ENCODE measurements around the gene BCCIP.

The BCCIP gene

GRCh38 chr10:125797994-125798662, 25.2 kb upstream of the BCCIP start:
- no peak for DNase-seq

DNA sequence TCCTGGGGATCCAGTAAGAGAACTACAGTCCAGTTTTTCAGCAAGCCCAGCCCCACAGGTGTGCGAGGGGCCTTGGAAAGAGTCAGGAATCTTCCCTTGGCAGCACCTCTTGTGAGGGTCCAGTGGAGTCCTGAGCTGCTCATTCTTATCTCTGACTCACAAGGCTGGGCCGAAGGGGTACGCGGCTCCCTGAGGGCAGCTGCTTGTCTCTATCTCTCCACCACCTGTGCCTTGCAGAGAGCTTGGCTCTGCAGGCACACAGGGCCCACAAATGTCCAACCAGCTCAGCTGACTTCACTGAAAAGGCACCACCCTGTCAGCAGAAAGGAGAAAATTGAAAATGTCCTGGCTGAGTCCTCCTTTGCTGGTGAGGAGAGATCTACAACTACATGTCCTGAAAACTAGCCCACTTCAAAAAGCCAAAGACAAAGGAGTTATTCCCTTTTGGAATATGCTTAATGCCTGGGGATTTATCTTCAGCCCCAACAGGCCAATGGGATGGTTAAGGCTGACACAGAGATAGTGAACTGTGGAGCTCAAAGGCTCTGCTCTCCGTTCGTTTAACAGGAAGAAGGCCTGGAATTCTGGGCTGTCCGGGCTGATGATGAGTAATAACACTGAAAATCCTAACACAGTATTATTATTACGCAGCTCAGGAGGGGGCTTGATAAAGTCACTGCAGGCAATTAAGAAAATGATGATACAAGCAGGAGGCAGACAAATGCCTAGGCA, 23.7 kb upstream of the BCCIP start:
- no peak for DNase-seq

GRCh38 chr10:125801574-125801973, 21.8 kb upstream of the BCCIP start:
- no peak for DNase-seq

- DNase-seq: no peak
Measured at GRCh38 chr10:125802131-125802530, 21.2 kb upstream of the BCCIP start.

DNA sequence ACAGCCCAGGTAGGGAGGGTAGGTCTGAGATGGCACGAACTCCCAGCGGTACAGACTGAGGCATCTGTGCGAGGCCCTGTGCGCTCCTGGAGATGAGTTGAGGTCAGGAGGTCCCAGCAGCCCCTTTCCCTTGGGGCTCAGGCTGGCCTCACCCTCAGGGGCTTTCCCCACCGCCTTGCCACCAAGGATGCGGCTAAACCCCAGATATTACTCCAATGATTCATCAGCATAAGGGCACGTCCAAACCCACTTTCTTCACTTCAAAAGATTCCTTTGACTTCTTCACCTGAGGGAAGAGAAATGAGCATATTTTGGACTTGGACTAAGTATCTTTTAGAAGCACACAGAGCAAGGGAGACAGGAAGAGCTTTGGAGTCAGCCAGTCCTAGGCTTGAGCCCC, 20.6 kb upstream of the BCCIP start:
- no peak for DNase-seq

DNA sequence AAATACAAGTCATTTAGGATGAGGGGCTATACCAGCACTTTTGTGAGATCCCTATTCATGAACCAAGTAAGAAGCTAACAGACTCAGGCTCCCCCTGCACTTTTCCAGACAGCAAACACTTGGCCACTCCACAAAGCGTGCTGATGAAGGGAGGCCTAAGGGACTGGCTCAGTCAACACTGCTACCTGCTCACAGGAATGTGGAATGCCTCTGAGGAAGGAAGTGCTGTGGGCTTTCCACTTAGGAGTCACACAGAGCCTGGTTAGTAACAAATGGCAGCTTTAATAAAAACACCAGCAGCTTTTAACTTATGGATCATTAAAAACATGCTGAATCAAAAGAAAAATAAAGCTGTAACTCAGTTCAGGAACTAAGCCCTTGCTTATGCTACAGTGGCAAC, 15.3 kb upstream of the BCCIP start:
- no peak for DNase-seq

- no peak for DNase-seq
Measured at GRCh38 chr10:125811251-125811650, 12.1 kb upstream of the BCCIP start.

DNA sequence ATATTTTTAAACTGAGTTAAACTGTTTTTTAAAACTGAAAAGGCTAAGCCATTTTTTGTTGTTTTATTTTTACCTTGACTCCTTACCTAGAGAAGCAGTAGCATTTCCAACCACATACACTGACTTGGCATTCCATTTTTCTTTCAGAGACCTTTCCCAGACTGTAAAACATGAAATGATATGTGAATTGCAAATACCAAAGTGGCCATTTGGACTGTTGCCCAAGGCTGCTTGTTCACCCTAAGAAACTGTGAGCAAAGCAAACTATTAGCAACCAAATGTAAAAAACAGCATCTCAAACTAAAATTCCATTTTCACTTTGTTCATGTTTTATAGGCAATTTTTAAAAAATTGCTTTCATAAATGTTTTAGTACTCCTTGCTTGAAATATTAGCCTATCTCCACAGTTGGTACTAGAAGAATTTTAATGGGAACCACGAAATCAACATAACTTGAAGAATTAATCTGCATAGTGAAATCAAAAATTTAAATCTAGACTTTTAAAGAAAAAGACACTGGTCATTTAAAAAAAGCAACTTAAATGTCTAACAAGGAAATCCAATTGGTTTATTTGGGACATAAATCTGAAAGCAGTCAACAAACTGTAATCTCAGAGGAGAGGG, 11.1 kb upstream of the BCCIP start:
- no peak for DNase-seq

GRCh38 chr10:125815764-125816163, 7.6 kb upstream of the BCCIP start:
- no peak for DNase-seq

GRCh38 chr10:125816548-125816947, 6.8 kb upstream of the BCCIP start:
- no peak for DNase-seq

GRCh38 chr10:125817337-125817946, 5.9 kb upstream of the BCCIP start:
- no peak for DNase-seq

DNA sequence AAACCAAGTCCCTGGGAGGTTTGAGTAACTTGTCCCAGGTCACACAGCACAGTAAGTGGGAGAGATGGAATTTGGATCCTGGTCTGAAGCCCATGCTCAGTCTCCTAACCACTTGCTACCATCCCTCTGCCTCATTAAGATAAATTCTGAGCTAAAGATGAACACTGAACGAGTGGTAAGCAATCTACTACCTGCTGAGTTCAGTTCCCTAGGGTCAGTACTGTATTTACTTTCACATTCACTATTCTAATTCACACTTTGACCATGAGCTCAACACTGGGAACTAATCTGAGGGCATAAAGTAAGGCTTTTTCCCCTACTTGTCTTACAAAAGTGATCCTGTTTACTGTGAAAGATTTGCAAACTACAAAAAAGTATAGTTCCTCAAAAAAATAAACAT, 2.6 kb upstream of the BCCIP start:
- DNase-seq: no peak

DNA sequence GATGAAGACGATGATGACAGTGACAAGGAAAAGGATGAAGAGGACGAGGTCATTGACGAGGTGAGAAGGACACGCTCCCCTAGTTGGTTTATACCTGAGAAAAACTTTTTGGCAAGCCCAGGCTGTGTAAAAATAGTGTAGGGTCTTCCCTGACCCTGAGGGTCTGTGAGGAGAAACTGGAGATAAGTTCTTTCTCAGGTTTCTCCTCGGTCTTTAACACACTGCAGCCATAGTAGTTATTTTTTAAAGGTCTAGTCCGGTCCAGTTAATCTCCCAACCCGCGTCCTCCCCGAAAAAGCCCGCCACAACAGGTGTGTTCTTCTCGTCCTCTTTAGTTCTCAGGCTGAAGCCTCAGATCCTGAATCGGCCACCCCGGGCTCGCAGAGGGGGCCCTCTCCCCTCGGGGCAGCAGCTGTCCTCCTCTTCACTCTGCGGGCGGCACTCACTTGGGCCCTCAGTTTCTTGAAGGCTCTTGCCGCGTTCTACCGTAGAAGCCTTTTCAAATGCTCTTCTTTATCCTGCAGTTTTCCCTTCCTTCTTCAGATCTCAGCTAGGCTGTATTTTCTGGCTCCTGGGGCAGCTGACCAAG, 411 bp downstream of the BCCIP start:
- no peak for DNase-seq

- DNase-seq: no peak
Measured at GRCh38 chr10:125824736-125825135, 1.4 kb downstream of the BCCIP start.

GRCh38 chr10:125827133-125827532, 3.8 kb downstream of the BCCIP start:
- no peak for DNase-seq

DNA sequence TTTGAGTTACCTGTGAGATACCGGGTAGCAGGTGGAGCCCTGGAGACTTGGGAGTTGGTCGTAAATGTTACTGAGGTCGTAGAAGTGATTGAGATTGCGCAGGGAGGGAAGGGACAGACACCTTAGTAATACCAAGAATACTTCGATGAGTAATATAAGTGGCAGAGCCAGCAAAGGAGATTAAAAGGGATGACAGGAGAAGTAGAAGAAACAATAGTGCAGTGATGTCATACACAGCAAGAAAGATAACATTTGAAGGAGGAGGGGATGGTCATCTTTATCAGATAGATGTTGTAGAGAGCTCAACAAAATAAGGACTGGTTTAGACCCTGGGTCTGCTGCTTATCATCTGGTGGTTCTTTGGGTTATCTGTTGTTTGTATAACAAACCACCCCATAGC, 5.0 kb downstream of the BCCIP start:
- no peak for DNase-seq

- DNase-seq: no peak
Measured at GRCh38 chr10:125836746-125837145, 13.4 kb downstream of the BCCIP start.

DNA sequence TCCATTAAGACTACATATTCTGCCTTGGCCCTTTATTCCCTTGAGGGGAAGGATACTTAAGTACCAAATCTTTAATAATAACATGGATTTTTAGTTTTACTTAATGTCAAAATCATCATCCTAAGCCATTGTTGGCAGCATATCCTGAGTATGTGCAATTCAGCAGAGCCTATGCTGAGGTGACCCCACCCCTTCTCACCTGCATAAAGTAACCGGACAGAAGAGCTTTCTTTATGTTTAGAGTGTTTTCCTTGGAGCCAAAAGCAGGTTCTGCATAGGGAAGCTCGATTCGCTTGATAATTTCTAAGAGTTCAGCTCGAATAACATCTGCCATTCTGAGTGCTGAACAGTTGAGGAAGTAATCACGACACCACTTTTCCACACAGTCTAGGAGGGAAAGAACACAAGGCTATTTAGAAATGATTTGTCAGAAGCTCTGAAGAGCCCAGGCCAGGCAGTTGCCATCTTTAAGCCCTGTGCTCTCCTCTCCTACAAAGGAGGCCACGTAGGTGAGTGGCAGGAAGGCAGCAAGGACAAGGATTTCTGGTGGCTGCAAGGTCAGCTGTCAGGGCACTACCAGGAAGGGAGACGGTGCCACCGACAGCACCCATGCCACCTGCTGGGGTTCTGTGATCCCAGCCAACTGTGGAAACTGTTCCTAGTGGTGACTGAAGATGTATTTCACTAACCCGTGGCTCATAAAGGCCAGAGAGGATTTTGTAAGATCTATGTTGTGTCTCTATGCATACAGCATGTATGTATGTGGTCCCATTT, 15.6 kb downstream of the BCCIP start:
- DNase-seq: no peak

DNA sequence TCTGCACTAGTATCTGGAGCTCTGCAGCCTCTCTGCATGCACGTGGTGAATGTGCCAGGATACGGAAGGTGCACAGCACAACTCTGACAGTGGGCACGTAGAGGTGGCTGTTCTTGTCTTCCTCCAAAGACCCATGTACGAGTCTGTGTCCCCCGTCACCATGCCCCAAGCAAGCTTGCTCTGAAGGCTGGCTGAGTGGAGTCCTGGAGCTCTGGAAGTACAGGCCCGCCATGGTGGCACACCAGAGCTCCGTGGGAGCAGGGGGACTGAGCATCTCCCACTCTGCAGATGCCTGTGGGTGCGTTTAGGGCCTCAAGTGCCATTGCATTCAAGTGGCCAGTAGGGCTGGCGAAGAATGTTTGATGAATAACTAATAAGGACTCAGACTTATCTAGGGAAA, 17.1 kb downstream of the BCCIP start:
- no peak for DNase-seq

- no peak for DNase-seq
Measured at GRCh38 chr10:125840955-125841354, 17.6 kb downstream of the BCCIP start.

- DNase-seq: no peak
Measured at GRCh38 chr10:125843603-125844329, 20.4 kb downstream of the BCCIP start.

DNA sequence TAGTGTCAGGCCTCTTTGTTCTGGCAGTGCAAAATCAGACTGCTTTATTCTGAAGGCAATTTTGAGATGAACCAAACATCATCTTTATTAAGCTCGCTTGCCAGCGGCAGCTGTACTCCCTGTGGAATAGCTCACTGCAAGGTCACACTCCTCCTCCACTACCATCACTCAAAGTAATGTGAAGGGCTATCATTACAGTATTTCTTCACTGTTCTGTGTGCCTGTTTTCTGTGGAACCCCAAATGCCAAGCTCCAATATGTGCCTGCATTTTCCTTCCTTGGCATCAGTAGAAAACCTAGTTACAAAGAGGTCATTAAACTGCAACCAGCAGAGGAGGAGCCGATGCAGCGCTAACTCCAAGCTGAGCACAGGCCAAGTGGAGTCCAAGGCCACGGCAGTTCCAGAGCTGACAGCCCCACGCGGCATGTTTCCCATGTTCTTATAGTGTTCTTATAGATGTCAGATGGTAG, 21.4 kb downstream of the BCCIP start:
- no peak for DNase-seq

Measured in activated naive CD4-positive, alpha-beta T cell (primary cell).